SK-N-MC (cell line): ENCODE measurements around the gene EFNA4.

Experiments used
- DNase-seq: peaks from one replicate; pipeline ENCODE4 v3.0.0-alpha.2; 2011; ENCODE audit warnings: low read depth, low spot score
- H3K27ac ChIP-seq: fragments of 200-600 bp; sonication (generic); 2 replicates; pipeline ENCODE4 v1.5.1; 2016; ENCODE audit warnings: mixed run types
- H3K36me3 ChIP-seq: fragments of 200-600 bp; sonication (generic); 2 replicates; pipeline ENCODE4 v1.6.1; 2017; ENCODE audit warnings: antibody characterized with exemption, low read length, mixed read lengths; ENCODE audit not compliant: insufficient read depth
- H3K4me3 ChIP-seq: fragments of 200-600 bp; sonication (generic); 2 replicates; pipeline ENCODE4 v1.5.1; 2016
- H3K9ac ChIP-seq: fragments of 200-600 bp; sonication (generic); 2 replicates; pipeline ENCODE4 v1.8.0; 2017; ENCODE audit warnings: mixed run types, mixed read lengths; ENCODE audit not compliant: insufficient read length
- H3K9me3 ChIP-seq: fragments of 200-600 bp; sonication (generic); 2 replicates; pipeline ENCODE4 v1.6.1; 2017; ENCODE audit warnings: low read depth, mild to moderate bottlenecking, antibody characterized with exemption, low read length, moderate library complexity, mixed read lengths
- EZH2 ChIP-seq: fragments of 200-600 bp; sonication (generic); IDR thresholded peaks from one replicate; pipeline ENCODE4 v1.6.1; 2017; ENCODE audit warnings: antibody characterized with exemption
- FOXP2 ChIP-seq: optimal IDR thresholded peaks from 2 replicates; pipeline ENCODE3; 2011; ENCODE audit warnings: mild to moderate bottlenecking, moderate library complexity; ENCODE audit not compliant: insufficient read depth; ENCODE audit errors: extremely low read length, control extremely low read depth
- POLR2AphosphoS5 ChIP-seq: IDR thresholded peaks from 2 replicates; pipeline ENCODE4 v1.6.1; 2012; ENCODE audit warnings: mild to moderate bottlenecking, low read depth, low read length, borderline replicate concordance

The EFNA4 gene

GRCh38 chr1:155064832-155065429 is 1.4 kb downstream of the EFNA4 start:
- Histone ChIP-seq H3K27ac (no peak overlapping the region), H3K9me3 (no peaks in the 10 kb centered on the region), H3K4me3 (peak overlapping the region; percentile 95), H3K9ac (peak overlapping the region; percentile 78), H3K36me3 (peaks cover 23% of the 10 kb centered on the region; the same call in 1 of the 2 replicates)
- TF ChIP-seq POLR2AphosphoS5 = no peak
- no peak for TF ChIP-seq EZH2
- no peak for TF ChIP-seq FOXP2
- no peak for DNase-seq

GRCh38 chr1:155066777-155067176 is 3.2 kb downstream of the EFNA4 start:
- Histone ChIP-seq H3K36me3 (peaks cover 23% of the 10 kb centered on the region; the same call in 1 of the 2 replicates), H3K9me3 (no peaks in the 10 kb centered on the region), H3K27ac (no peak overlapping the region), H3K9ac (no peak overlapping the region), H3K4me3 (no peak overlapping the region)
- no peak for DNase-seq
- TF ChIP-seq EZH2 (no peak), POLR2AphosphoS5 (no peak), FOXP2 (no peak)

DNA sequence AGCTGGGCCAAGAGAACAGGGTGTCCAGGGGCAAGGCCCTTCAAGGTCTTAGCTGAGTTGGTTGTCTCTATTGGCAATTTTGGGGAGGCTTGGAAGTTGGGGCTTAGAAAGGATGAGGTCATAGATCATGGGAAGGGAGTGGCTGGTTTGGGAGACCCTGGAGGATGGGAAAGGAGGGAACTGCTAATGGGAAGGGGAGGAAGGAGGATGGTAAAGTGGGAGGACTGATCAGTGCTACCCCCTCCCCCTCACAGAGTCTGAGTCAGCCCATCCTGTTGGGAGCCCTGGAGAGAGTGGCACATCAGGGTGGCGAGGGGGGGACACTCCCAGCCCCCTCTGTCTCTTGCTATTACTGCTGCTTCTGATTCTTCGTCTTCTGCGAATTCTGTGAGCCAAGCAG is 5.1 kb downstream of the EFNA4 start:
- Histone ChIP-seq H3K9me3 (no peaks in the 10 kb centered on the region), H3K9ac (no peak overlapping the region), H3K36me3 (peaks cover 23% of the 10 kb centered on the region; the same call in 1 of the 2 replicates), H3K4me3 (no peak overlapping the region), H3K27ac (no peak overlapping the region)
- TF ChIP-seq FOXP2 = no peak
- no peak for TF ChIP-seq POLR2AphosphoS5
- no peak for TF ChIP-seq EZH2
- DNase-seq = no peak

GRCh38 chr1:155069551-155070157 is 6.1 kb downstream of the EFNA4 start:
- peaks cover 23% of the 10 kb centered on the region; the same call in 1 of the 2 replicates for H3K36me3 ChIP-seq
- TF ChIP-seq FOXP2 (no peak), EZH2 (no peak), POLR2AphosphoS5 (no peak)
- no peaks in the 10 kb centered on the region for H3K9me3 ChIP-seq
- H3K27ac ChIP-seq = no peak overlapping the region
- H3K9ac ChIP-seq = no peak overlapping the region
- no peak overlapping the region for H3K4me3 ChIP-seq
- DNase-seq = no peak

DNA sequence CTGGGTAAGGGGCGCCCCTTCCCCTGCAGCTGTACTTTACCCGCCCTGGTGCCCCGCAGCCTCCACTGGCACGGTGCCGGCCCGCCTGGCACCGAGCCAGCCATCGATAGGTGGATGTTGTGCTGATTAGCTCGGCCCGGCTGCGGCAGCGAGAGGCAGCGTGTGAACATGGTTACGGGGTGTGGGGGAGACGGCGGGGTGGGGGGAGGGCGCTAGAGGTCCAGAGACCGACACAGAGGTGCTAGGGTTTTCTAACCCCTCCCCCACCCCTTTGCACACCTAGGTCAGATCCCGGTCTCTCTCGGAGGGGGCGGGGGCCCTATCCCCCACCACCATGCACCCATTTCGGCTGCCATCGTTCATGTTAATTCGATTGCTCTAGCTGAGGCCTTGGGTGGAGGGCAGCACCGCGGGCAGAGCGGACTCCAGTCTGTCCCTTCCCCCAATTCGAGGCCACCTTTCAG is 6.7 kb downstream of the EFNA4 start:
- no peak for DNase-seq
- TF ChIP-seq EZH2 = no peak
- TF ChIP-seq POLR2AphosphoS5 = no peak
- no peak for TF ChIP-seq FOXP2
- H3K27ac ChIP-seq = no peak overlapping the region
- H3K4me3 ChIP-seq = no peak overlapping the region
- H3K9ac ChIP-seq = no peak overlapping the region
- H3K36me3 ChIP-seq = peaks cover 23% of the 10 kb centered on the region; the same call in 1 of the 2 replicates
- H3K9me3 ChIP-seq = no peaks in the 10 kb centered on the region

GRCh38 chr1:155070721-155071569 is 7.4 kb downstream of the EFNA4 start:
- Histone ChIP-seq H3K36me3 (peaks cover 23% of the 10 kb centered on the region; the same call in 1 of the 2 replicates), H3K9me3 (no peaks in the 10 kb centered on the region), H3K9ac (no peak overlapping the region), H3K4me3 (no peak overlapping the region), H3K27ac (no peak overlapping the region)
- TF ChIP-seq POLR2AphosphoS5 (no peak; the same call in 1 of the 2 replicates), FOXP2 (no peak), EZH2 (no peak)
- DNase-seq = no peak

GRCh38 chr1:155071701-155072100 is 8.2 kb downstream of the EFNA4 start:
- Histone ChIP-seq H3K9ac (no peak overlapping the region), H3K9me3 (no peaks in the 10 kb centered on the region), H3K4me3 (no peak overlapping the region), H3K27ac (no peak overlapping the region), H3K36me3 (peaks cover 17% of the 10 kb centered on the region; the same call in 1 of the 2 replicates)
- TF ChIP-seq FOXP2 (no peak), POLR2AphosphoS5 (no peak; the same call in 1 of the 2 replicates), EZH2 (no peak)
- DNase-seq = no peak
